Measurements from ENCODE around the gene TMEM114.

The TMEM114 gene

GRCh38 chr16:8549843-8550412 is 40.4 kb downstream of the TMEM114 start:
- no peak for DNase-seq (ENCODE audit: low read depth)
- TF ChIP-seq CTCF (conservative IDR thresholded peaks at IDR 0.05; ENCODE audit: low read depth, low read length) = no peak
- H3K4me3 ChIP-seq (ENCODE audit: low read depth, low read length) = no peak overlapping the region

GRCh38 chr16:8548166-8548565 is 42.1 kb downstream of the TMEM114 start:
- TF ChIP-seq CTCF (conservative IDR thresholded peaks at IDR 0.05; ENCODE audit: low read depth, low read length) = no peak
- no peak overlapping the region for H3K4me3 ChIP-seq (ENCODE audit: low read depth, low read length)
- DNase-seq (ENCODE audit: low read depth) = no peak

GRCh38 chr16:8547762-8548161 is 42.5 kb downstream of the TMEM114 start:
- no peak overlapping the region for H3K4me3 ChIP-seq (ENCODE audit: low read depth, low read length)
- no peak for DNase-seq (ENCODE audit: low read depth)
- no peak for TF ChIP-seq CTCF (conservative IDR thresholded peaks at IDR 0.05; ENCODE audit: low read depth, low read length)

GRCh38 chr16:8544406-8544805 is 45.9 kb downstream of the TMEM114 start:
- no peak for TF ChIP-seq CTCF (conservative IDR thresholded peaks at IDR 0.05; ENCODE audit: low read depth, low read length)
- H3K4me3 ChIP-seq (ENCODE audit: low read depth, low read length) = no peak overlapping the region
- no peak for DNase-seq (ENCODE audit: low read depth)

- no peak for TF ChIP-seq CTCF (conservative IDR thresholded peaks at IDR 0.05; ENCODE audit: low read depth, low read length)
- no peak for DNase-seq (ENCODE audit: low read depth)
- H3K4me3 ChIP-seq (ENCODE audit: low read depth, low read length) = no peak overlapping the region
Measured at GRCh38 chr16:8543258-8543657, 47.1 kb downstream of the TMEM114 start.

GRCh38 chr16:8542393-8542792 is 47.9 kb downstream of the TMEM114 start:
- no peak for DNase-seq (ENCODE audit: low read depth)
- no peak overlapping the region for H3K4me3 ChIP-seq (ENCODE audit: low read depth, low read length)
- TF ChIP-seq CTCF (conservative IDR thresholded peaks at IDR 0.05; ENCODE audit: low read depth, low read length) = no peak

- TF ChIP-seq CTCF (conservative IDR thresholded peaks at IDR 0.05; ENCODE audit: low read depth, low read length) = no peak
Measured at GRCh38 chr16:8541868-8542267, 48.4 kb downstream of the TMEM114 start.

More at GRCh38 chr16:8541868-8542267, 48.4 kb downstream of the TMEM114 start:
- no peak overlapping the region for H3K4me3 ChIP-seq (ENCODE audit: low read depth, low read length)
- no peak for DNase-seq (ENCODE audit: low read depth)

Data from choroid plexus epithelial cell (primary cell).